GM12878 (cell line): ENCODE data around the gene STPG3. TPM values are rescaled to one million over a fixed set of nuclear protein-coding genes. Genes with fewer than 3 reads are reported as not detected.

ENCODE experiments used
- ATAC-seq: fragments of 200-7000 bp; cut with Tn5 transposase; 3 replicates; pipeline ENCODE4 v1.9.1; 2020; ENCODE audit warnings: mild to moderate bottlenecking, moderate library complexity
- BruUV-seq: library from RNA; stranded (reverse); fragments of 400-500 nt; replicated peaks from 2 replicates; lab custom pipeline; 2021; lab: Mats Ljungman, UMichigan
- CTCF ChIA-PET: fragments of 300-600 bp; sonication (Branson Sonifier 250); formaldehyde crosslinking; extraction: SDS; loops from one replicate; lab custom pipeline; 2021; ENCODE audit warnings: inconsistent platforms; lab: Yijun Ruan, JAX
- POLR2A ChIA-PET: fragments of 350-600 bp; formaldehyde crosslinking; extraction: SDS; loops from one replicate; lab custom pipeline; 2021; ENCODE audit warnings: inconsistent platforms; lab: Charles Lee
- RAD21 ChIA-PET: fragments of 300-600 bp; sonication (Branson Sonifier 250); formaldehyde crosslinking; loops from one replicate; lab custom pipeline; 2023; ENCODE audit warnings: antibody characterized with exemption; ENCODE audit not compliant: unreplicated experiment; lab: Charles Lee
- SMC1A ChIA-PET: fragments of 300-600 bp; sonication (Branson Sonifier 250); formaldehyde crosslinking; loops from one replicate; lab custom pipeline; 2023; ENCODE audit not compliant: unreplicated experiment, uncharacterized antibody; lab: Charles Lee
- DNase-seq: peaks from one replicate; pipeline ENCODE4 v3.0.0-alpha.2; 2011; ENCODE audit warnings: low read depth, low spot score
- FAIRE-seq: peaks from 3 replicates; lab custom pipeline; 2011; peaks lifted over from hg19 to GRCh38; lab: Jason Lieb, UNC
- H2AFZ ChIP-seq: 2 replicates; pipeline ENCODE4 v1.6.0; 2011; ENCODE audit warnings: low read depth, low read length, control low read depth; ENCODE audit not compliant: control insufficient read depth
- H3K27ac ChIP-seq: 2 replicates; pipeline ENCODE4 v1.5.1; 2011; ENCODE audit warnings: control low read depth; ENCODE audit not compliant: control insufficient read depth, insufficient read depth
- H3K27me3 ChIP-seq, 2 experiments: replicated peaks in 1 of 2; 2 replicates each; pipeline versions ENCODE4 v1.6.0 to v1.6.1; 2011; ENCODE audit warnings: low read length in 1 of 2; ENCODE audit not compliant: control insufficient read depth in 2 of 2, insufficient read depth in 2 of 2
- H3K36me3 ChIP-seq, 2 experiments: 2 replicates each; pipeline ENCODE4 v1.5.1; 2011; ENCODE audit warnings: low read length in 1 of 2; ENCODE audit not compliant: control insufficient read depth in 2 of 2, insufficient read depth in 2 of 2
- H3K4me1 ChIP-seq: 2 replicates; pipeline ENCODE4 v1.6.1; 2011; ENCODE audit warnings: mild to moderate bottlenecking, low read length, moderate library complexity, mixed read lengths; ENCODE audit not compliant: control insufficient read depth, insufficient read depth
- H3K4me2 ChIP-seq: 2 replicates; pipeline ENCODE4 v1.6.0; 2011; ENCODE audit warnings: control low read depth; ENCODE audit not compliant: control insufficient read depth, insufficient read depth
- H3K4me3 ChIP-seq: fragments of 200-600 bp; sonication (generic); 2 replicates; pipeline ENCODE4 v1.5.1; 2016
- H3K79me2 ChIP-seq: 2 replicates; pipeline ENCODE4 v1.6.0; 2011; ENCODE audit warnings: low read length; ENCODE audit not compliant: control insufficient read depth, insufficient read depth
- H3K9ac ChIP-seq: 2 replicates; pipeline ENCODE4 v1.8.0; 2011; ENCODE audit warnings: low read length, control low read depth, mixed read lengths; ENCODE audit not compliant: control insufficient read depth, insufficient read depth
- H3K9me3 ChIP-seq: replicated peaks from 3 replicates; pipeline ENCODE4 v1.5.1; 2011; ENCODE audit warnings: mild to moderate bottlenecking, low read length; ENCODE audit not compliant: control insufficient read depth, insufficient read depth
- H4K20me1 ChIP-seq: 2 replicates; pipeline ENCODE4 v1.6.0; 2011; ENCODE audit not compliant: control insufficient read depth, insufficient read depth
- BACH1 ChIP-seq: fragments of 450-650 bp; IDR thresholded peaks from 2 replicates; pipeline ENCODE4 v1.6.1; 2017; ENCODE audit warnings: mild to moderate bottlenecking, borderline replicate concordance
- CBFB ChIP-seq: IDR thresholded peaks from 2 replicates; pipeline ENCODE4 v1.6.1; 2016; ENCODE audit warnings: antibody characterized with exemption, low read depth
- POLR2A ChIP-seq: IDR thresholded peaks from 2 replicates; pipeline ENCODE4 v1.6.1; 2011; ENCODE audit warnings: low read depth, mild to moderate bottlenecking, low read length
- POLR2AphosphoS2 ChIP-seq: IDR thresholded peaks from 2 replicates; pipeline ENCODE4 v1.6.1; 2011; ENCODE audit warnings: low read depth, mild to moderate bottlenecking, low read length, improper control_type of control experiment, moderate library complexity
- SMC3 ChIP-seq: IDR thresholded peaks from 2 replicates; pipeline ENCODE4 v1.6.1; 2011; ENCODE audit warnings: low read length, improper control_type of control experiment, borderline replicate concordance
- SUPT20H ChIP-seq: IDR thresholded peaks from 2 replicates; pipeline ENCODE4 v1.6.1; 2011; ENCODE audit warnings: low read depth, mild to moderate bottlenecking, low read length, moderate library complexity, borderline replicate concordance; ENCODE audit not compliant: control insufficient read depth
- YY1 ChIP-seq: IDR thresholded peaks from 2 replicates; pipeline ENCODE4 v1.6.1; 2011; ENCODE audit warnings: low read depth, mild to moderate bottlenecking, low read length
- ZNF274 ChIP-seq: IDR thresholded peaks from one replicate; pipeline ENCODE4 v1.8.0; 2011; ENCODE audit not compliant: insufficient read length, insufficient read depth
- ZZZ3 ChIP-seq: IDR thresholded peaks from 2 replicates; pipeline ENCODE4 v1.6.1; 2011; ENCODE audit warnings: low read depth; ENCODE audit not compliant: control insufficient read depth, insufficient read length
- WGBS: methylation state at CpG from one replicate; pipeline ENCODE4 v1.1.6; 2016; ENCODE audit warnings: low lambda C conversion rate; ENCODE audit not compliant: insufficient replicate concordance, insufficient coverage; ENCODE audit errors: missing lambda C conversion rate; 5-methylcytosine and 5-hydroxymethylcytosine counted together
- in situ Hi-C: fragments of 300-500 bp; cut with MboI; formaldehyde crosslinking; loops from 9 replicates; pipeline ENCODE4 v1.14.3; 2018; ENCODE audit warnings: mixed read lengths
- intact Hi-C: fragments of 100-400 bp; cut with micrococcal nuclease; formaldehyde crosslinking; loops from one replicate; pipeline ENCODE4 v1.14.2; 2022; ENCODE audit not compliant: unreplicated experiment
- polyA plus RNA-seq, 11 experiments: library from polyadenylated mRNA; depleted of rRNA in 4 of 11; unstranded in 6 of 11; stranded (reverse) in 5 of 11; fragments of >200 nt; fragmentation: Nextera tagmentation in 4 of 11; fragmentation: Illumina TruSeq in 1 of 11; extraction: Ambion mirVana in 4 of 11; extraction: Trizol in 1 of 11; gene quantifications; 1 replicate in 1 of 11; 2 replicates in 10 of 11; pipeline versions ENCODE4 v1.2.1 to v1.2.3, GENCODE V29; 2011 to 2016; ENCODE audit warnings: inconsistent platforms in 2 of 11, missing spikeins in 2 of 11, low read depth in 1 of 11
- total RNA-seq, 4 experiments: library from RNA; depleted of rRNA in 3 of 4; stranded (reverse); fragments of >200 nt in 3 of 4; fragmentation: Illumina TruSeq in 1 of 4; extraction: Trizol in 1 of 4; gene quantifications; 2 replicates each; pipeline versions ENCODE4 v1.2.1 to v1.2.3, GENCODE V29; 2013 to 2021

Gene STPG3
- total and polyA plus RNA-seq, 10 of the 15 experiments (the other 5 are each of a cell fraction or from before 2014, with no cell fraction given) = not detected

GRCh38 chr9:137264067-137264466 lies 13.0 kb downstream of the STPG3 start:
- no peak for ATAC-seq
- no peak for TF ChIP-seq ZNF274
- no peak for TF ChIP-seq BACH1
- TF ChIP-seq SMC3 = no peak
- no peak for TF ChIP-seq POLR2AphosphoS2
- Histone ChIP-seq H2AFZ (no peak overlapping the region), H3K4me1 (peaks cover 11% of the 10 kb centered on the region), H3K4me3 (no peak overlapping the region), H3K27ac (no peak overlapping the region), H3K9me3 (no peaks in the 10 kb centered on the region), H4K20me1 (no peaks in the 10 kb centered on the region), H3K9ac (no peak overlapping the region), H3K27me3 (no peaks in the 10 kb centered on the region), H3K79me2 (0 out of 2 replicates have a peak, but pooled peaks cover 2% of the 10 kb centered on the region), H3K36me3 (peaks cover 2 to 14% of the 10 kb centered on the region in 2 experiments), H3K4me2 (no peak overlapping the region)
- WGBS = 98% methylated on average over 22 of the region's 22 CpGs
- in situ Hi-C loops = no loop called here
- no peak for DNase-seq
- RAD21 ChIA-PET = no interaction called here
- POLR2A ChIA-PET = no interaction called here
- no peak for FAIRE-seq
- CTCF ChIA-PET = interaction anchor here (1.8 kb wide), 1 partner anchor 8 kb away, joined by 5 read pairs; no protein-coding TSS in a partner anchor
- intact Hi-C loops = no loop called here
- SMC1A ChIA-PET = no interaction called here
- BruUV-seq = no TSS peak

- WGBS = 96% methylated on average over 28 of the region's 29 CpGs
- Histone ChIP-seq H3K4me3 (no peak overlapping the region), H2AFZ (no peak overlapping the region), H3K9ac (no peak overlapping the region), H3K27me3 (no peaks in the 10 kb centered on the region), H4K20me1 (no peaks in the 10 kb centered on the region), H3K4me1 (peaks cover 17% of the 10 kb centered on the region), H3K9me3 (no peaks in the 10 kb centered on the region), H3K79me2 (0 out of 2 replicates have a peak, but pooled peaks cover 2% of the 10 kb centered on the region), H3K36me3 (peaks cover 3 to 14% of the 10 kb centered on the region in 2 experiments; a peak in 3 of 4 replicates), H3K4me2 (no peak overlapping the region), H3K27ac (no peak overlapping the region)
- ChIA-PET CTCF (interaction anchor here (0.7 to 1.8 kb wide), 2 partner anchors 9 to 25 kb away, joined by 4 to 5 read pairs; no protein-coding TSS in a partner anchor), POLR2A (no interaction called here), SMC1A (no interaction called here), RAD21 (no interaction called here)
- TF ChIP-seq YY1 (no peak), ZZZ3 (no peak), SMC3 (no peak), POLR2A (peak; percentile 44; the same call in 1 of the 2 replicates), SUPT20H (no peak), CBFB (no peak)
- in situ Hi-C loops (no loop called here), intact Hi-C loops (no loop called here)
- no peak for FAIRE-seq
- DNase-seq = no peak
- BruUV-seq = no TSS peak
- ATAC-seq = no peak
These were observed 14.5 kb downstream of the STPG3 start for GRCh38 chr9:137265496-137266161.
